ENCODE measurements around the gene FAM120AOS. TPM values are rescaled to one million over a fixed set of nuclear protein-coding genes. Genes with fewer than 3 reads are reported as not detected.

Gene FAM120AOS
- total RNA-seq, 1 experiment from 2014 or later = 53.6 TPM

- no peaks in the 10 kb centered on the region; the same call in 1 of the 2 replicates for H3K27me3 Mint-ChIP-seq (ENCODE audit: low read depth)
- Histone ChIP-seq H3K14ac (ENCODE audit: insufficient read depth, low read length) (no peak overlapping the region), H3K4me1 (ENCODE audit: insufficient read depth, low read length) (no peaks in the 10 kb centered on the region), H2AK5ac (ENCODE audit: insufficient read length, low read length) (no peak overlapping the region), H2BK15ac (ENCODE audit: low read depth, low read length) (no peak overlapping the region), H4K5ac (ENCODE audit: insufficient read length, low read depth, low read length) (no peak overlapping the region), H3K79me2 (ENCODE audit: insufficient read depth, low read length) (no peaks in the 10 kb centered on the region), H2BK20ac (ENCODE audit: low read depth, low read length, poor library complexity, severe bottlenecking) (no peak overlapping the region), H3K23me2 (ENCODE audit: insufficient read length, low read depth, low read length, poor library complexity, severe bottlenecking) (no peaks in the 10 kb centered on the region), H3K4me2 (ENCODE audit: insufficient read depth, insufficient read length, low read length) (no peak overlapping the region), H4K91ac (ENCODE audit: insufficient read length, low read depth, low read length) (no peak overlapping the region), H3K79me1 (ENCODE audit: insufficient read depth, low read depth, low read length, poor library complexity, severe bottlenecking) (no peaks in the 10 kb centered on the region), H4K20me1 (ENCODE audit: control insufficient read depth, insufficient read depth, insufficient read length) (no peaks in the 10 kb centered on the region), H3K18ac (ENCODE audit: insufficient read length, low read depth, low read length) (no peak overlapping the region), H2BK12ac (ENCODE audit: insufficient read length, low read depth, low read length) (no peak overlapping the region), H3K27me3 (ENCODE audit: insufficient read depth, low read length) (no peaks in the 10 kb centered on the region), H3K56ac (ENCODE audit: insufficient read length, low read depth, low read length) (no peak overlapping the region), H2BK5ac (ENCODE audit: insufficient read length, low read length) (no peak overlapping the region), H3K23ac (ENCODE audit: insufficient read length, low read depth, low read length) (no peak overlapping the region), H3T11ph (ENCODE audit: low read length) (no peak overlapping the region), H3K4ac (ENCODE audit: low read depth, low read length) (no peak overlapping the region), H2AFZ (ENCODE audit: low read length) (no peak overlapping the region), H4K8ac (replicated peaks; ENCODE audit: insufficient read length, low read depth, low read length) (no peak overlapping the region), H3K27ac (ENCODE audit: insufficient read length, low read depth, low read length) (no peak overlapping the region), H3K9ac (ENCODE audit: extremely low read depth, insufficient read length, low read length) (no peak overlapping the region), H3K9me3 (ENCODE audit: control insufficient read depth, low read depth, low read length) (no peaks in the 10 kb centered on the region), H2BK120ac (ENCODE audit: low read depth, low read length, poor library complexity, severe bottlenecking) (no peak overlapping the region)
- H3K9me3 Mint-ChIP-seq = peaks cover 14 to 19% of the 10 kb centered on the region in 2 experiments
- TF ChIP-seq, protein P1, sequence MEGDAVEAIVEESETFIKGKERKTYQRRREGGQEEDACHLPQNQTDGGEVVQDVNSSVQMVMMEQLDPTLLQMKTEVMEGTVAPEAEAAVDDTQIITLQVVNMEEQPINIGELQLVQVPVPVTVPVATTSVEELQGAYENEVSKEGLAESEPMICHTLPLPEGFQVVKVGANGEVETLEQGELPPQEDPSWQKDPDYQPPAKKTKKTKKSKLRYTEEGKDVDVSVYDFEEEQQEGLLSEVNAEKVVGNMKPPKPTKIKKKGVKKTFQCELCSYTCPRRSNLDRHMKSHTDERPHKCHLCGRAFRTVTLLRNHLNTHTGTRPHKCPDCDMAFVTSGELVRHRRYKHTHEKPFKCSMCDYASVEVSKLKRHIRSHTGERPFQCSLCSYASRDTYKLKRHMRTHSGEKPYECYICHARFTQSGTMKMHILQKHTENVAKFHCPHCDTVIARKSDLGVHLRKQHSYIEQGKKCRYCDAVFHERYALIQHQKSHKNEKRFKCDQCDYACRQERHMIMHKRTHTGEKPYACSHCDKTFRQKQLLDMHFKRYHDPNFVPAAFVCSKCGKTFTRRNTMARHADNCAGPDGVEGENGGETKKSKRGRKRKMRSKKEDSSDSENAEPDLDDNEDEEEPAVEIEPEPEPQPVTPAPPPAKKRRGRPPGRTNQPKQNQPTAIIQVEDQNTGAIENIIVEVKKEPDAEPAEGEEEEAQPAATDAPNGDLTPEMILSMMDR (conservative IDR thresholded peaks at IDR 0.05) = no peak
- no peak for DNase-seq
- no peak overlapping the region for H3K4me3 Mint-ChIP-seq
- H3K36me3 Mint-ChIP-seq (ENCODE audit: insufficient read depth in 1 of 3, low read depth in 3 of 3) = peaks cover 0 to 12% (median 9%) of the 10 kb centered on the region in 3 experiments; a peak in 5 of 7 replicates
- WGBS (ENCODE audit: extremely low coverage, insufficient read length, low lambda C conversion rate) = no CpG with 5 or more reads among the region's 1 CpG
- H3K4me1 Mint-ChIP-seq = peaks cover 0 to 6% of the 10 kb centered on the region in 2 experiments; a peak in 2 of 4 replicates
- no peak overlapping the region for H3K27ac Mint-ChIP-seq
Observed at GRCh38 chr9:93419023-93419422, 34.4 kb downstream of the FAM120AOS start.

Data from H9 (cell line).